ENCODE data around the gene OR51T1. TPM values are rescaled to one million over a fixed set of nuclear protein-coding genes. Genes with fewer than 3 reads are reported as not detected.

The OR51T1 gene
- total RNA-seq, 4 donors from 2014 or later, result not detected

DNA sequence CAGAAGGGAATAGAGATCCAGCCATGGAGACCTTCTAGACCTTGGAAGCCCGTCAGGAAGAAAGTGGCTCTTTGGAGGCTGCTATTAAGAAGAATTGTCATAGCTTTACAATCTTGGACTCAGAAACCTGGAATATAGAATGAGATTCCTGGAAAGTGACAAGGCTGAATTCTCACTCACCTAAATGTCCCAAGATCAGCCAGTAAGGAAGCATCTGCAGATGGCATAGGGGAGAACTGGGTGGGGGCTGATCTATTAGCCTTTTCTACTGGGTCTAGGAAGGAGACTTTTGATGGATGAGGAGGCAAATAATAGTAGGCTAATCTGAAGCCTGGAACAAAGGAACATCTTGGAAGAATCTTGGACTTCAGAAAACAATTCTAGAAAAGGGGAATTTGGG, 42.5 kb downstream of the OR51T1 start, which contains the start of gene OR51G1:
TSS of gene OR51G1 (minus strand) at position 101 of the 400 bp plus-strand sequence. CDS start at position 101, 0 bp downstream.
- TF ChIP-seq EP300 (IDR thresholded peaks at IDR 0.05) (no peak), CTCF (IDR thresholded peaks at IDR 0.05) (no peak), POLR2A (IDR thresholded peaks at IDR 0.05) (no peak)
- H3K4me1 ChIP-seq, result no peaks in the 10 kb centered on the region
- 85 to 87% methylated on average over 1 of the region's 1 CpG for WGBS, 2 donors
- no peaks in the 10 kb centered on the region for H3K27me3 ChIP-seq
- DNase-seq (ENCODE audit: low spot score in 2 of 2), result no peak
- no peaks in the 10 kb centered on the region for H3K9me3 ChIP-seq
- no peak within 1 kb of the TSS for H3K27ac ChIP-seq
- no peaks in the 10 kb centered on the region for H3K36me3 ChIP-seq
- no peak within 1 kb of the TSS for H3K4me3 ChIP-seq

GRCh38 chr11:4926608-4927007, 44.9 kb downstream of the OR51T1 start:
- Histone ChIP-seq H3K27ac (no peak overlapping the region), H3K9me3 (no peaks in the 10 kb centered on the region), H3K4me3 (no peak overlapping the region), H3K4me1 (no peaks in the 10 kb centered on the region), H3K36me3 (no peaks in the 10 kb centered on the region), H3K27me3 (no peaks in the 10 kb centered on the region)
- TF ChIP-seq CTCF (IDR thresholded peaks at IDR 0.05), result no peak
- no peak for TF ChIP-seq EP300 (IDR thresholded peaks at IDR 0.05)
- no peak for TF ChIP-seq POLR2A (IDR thresholded peaks at IDR 0.05)
- DNase-seq (ENCODE audit: low spot score in 2 of 2), result no peak

Other genes starting within 250 kb of the OR51T1 start
- gene OR51D1, start 244.4 kb upstream of the OR51T1 start, total RNA-seq, result not detected
- gene OR51E1, start 237.9 kb upstream of the OR51T1 start, total RNA-seq, result under 1 TPM; 0.21 to 0.39 (median 0.26) TPM
- under 1 TPM in 2 of 4 donors, not detected in 2; 0.20 to 0.42 TPM for gene OR51E2, start 184.0 kb upstream of the OR51T1 start, total RNA-seq
- not detected for gene MMP26, start 177.1 kb upstream of the OR51T1 start, total RNA-seq
- not detected for gene OR51F1, start 112.0 kb upstream of the OR51T1 start, total RNA-seq
- not detected for gene OR52R1, start 77.5 kb upstream of the OR51T1 start, total RNA-seq
- gene OR51F2, start 60.6 kb upstream of the OR51T1 start, total RNA-seq, result not detected
- not detected for gene OR51S1, start 32.7 kb upstream of the OR51T1 start, total RNA-seq
- not detected for gene OR51A7, start 21.9 kb downstream of the OR51T1 start, total RNA-seq
- gene OR51G2, start 37.5 kb downstream of the OR51T1 start, total RNA-seq, result not detected
- gene OR51G1, start 42.4 kb downstream of the OR51T1 start, total RNA-seq, result not detected
- not detected for gene OR51A4, start 65.7 kb downstream of the OR51T1 start, total RNA-seq
- gene OR51A2, start 73.8 kb downstream of the OR51T1 start, total RNA-seq, result not detected
- gene OR51L1, start 113.0 kb downstream of the OR51T1 start, total RNA-seq, result not detected
- not detected for gene OR52J3, start 164.6 kb downstream of the OR51T1 start, total RNA-seq
- not detected for gene OR52E2, start 177.7 kb downstream of the OR51T1 start, total RNA-seq
- gene OR52E1, start 187.7 kb downstream of the OR51T1 start, total RNA-seq, result not detected

All from tibial nerve (tissue), 4 donors.